ENCODE measurements around the gene KRT78.
"Not testable (repeated sequence)": the region's sequence is repeated elsewhere in the genome, so short reads cannot be mapped to it uniquely, and the experiment has no call there.

KRT78 gene

DNA sequence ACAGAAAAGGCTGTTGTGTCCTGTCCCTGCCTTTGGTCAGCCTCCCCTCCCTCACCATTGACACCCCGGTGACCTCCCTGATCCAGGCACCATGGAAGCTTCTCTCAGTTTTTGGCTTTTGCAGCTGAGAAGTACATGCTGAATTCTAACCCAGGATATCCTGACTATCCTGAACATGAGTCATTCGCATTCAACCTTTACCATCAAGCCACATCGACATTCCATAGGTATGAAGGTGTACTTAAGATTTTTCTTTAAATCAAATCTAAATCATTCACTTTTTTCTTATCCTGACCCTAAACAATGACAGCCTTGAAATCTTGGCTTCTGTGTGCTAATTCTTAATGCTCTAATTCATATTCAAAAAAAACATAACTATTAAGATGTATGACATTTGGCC is 8.7 kb upstream of the KRT78 start:
- TF ChIP-seq, protein P1, sequence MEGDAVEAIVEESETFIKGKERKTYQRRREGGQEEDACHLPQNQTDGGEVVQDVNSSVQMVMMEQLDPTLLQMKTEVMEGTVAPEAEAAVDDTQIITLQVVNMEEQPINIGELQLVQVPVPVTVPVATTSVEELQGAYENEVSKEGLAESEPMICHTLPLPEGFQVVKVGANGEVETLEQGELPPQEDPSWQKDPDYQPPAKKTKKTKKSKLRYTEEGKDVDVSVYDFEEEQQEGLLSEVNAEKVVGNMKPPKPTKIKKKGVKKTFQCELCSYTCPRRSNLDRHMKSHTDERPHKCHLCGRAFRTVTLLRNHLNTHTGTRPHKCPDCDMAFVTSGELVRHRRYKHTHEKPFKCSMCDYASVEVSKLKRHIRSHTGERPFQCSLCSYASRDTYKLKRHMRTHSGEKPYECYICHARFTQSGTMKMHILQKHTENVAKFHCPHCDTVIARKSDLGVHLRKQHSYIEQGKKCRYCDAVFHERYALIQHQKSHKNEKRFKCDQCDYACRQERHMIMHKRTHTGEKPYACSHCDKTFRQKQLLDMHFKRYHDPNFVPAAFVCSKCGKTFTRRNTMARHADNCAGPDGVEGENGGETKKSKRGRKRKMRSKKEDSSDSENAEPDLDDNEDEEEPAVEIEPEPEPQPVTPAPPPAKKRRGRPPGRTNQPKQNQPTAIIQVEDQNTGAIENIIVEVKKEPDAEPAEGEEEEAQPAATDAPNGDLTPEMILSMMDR (IDR thresholded peaks at IDR 0.05; ENCODE audit: extremely low read depth, missing control alignments): no peak

DNA sequence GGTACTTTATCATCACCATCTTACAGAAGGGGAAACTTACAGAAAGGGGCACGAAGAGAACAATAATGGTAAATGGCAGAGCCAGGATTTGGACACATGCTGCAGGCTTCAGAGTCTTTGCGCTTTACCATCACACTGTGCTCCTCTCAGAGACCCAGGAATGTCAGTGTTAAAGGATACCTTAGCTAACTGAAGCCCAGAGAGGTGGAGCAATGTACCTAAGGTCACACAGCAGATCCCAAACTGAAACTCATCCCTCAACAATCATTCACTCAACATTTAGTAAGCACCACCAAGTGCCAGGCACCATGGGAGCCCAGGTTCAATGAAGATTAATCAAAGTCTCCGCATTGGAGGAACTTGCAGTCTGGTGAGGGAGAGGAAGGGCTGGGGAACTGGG is 8.0 kb upstream of the KRT78 start:
- DNase-seq (ENCODE audit: low spot score): no peak
- TF ChIP-seq, protein P1 (IDR thresholded peaks at IDR 0.05; ENCODE audit: extremely low read depth, missing control alignments): no peak

More for the DNA sequence above, 8.7 kb upstream of the KRT78 start:
- no peak for DNase-seq (ENCODE audit: low spot score)

DNA sequence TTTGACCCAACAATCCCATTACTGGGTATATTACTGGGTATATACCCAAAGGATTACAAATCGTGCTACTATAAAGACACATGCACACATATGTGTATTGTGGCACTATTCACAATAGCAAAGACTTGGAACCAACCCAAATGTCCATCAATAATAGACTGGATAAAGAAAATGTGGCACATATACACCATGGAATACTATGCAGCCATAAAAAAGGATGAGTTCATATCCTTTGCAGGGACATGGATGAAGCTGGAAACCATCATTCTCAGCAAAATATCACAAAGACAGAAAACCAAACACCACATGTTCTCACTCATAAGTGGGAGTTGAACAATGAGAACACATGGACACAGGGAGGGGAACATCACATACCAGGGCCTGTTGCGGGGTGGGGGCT is 7.3 kb upstream of the KRT78 start:
- not testable (repeated sequence) for DNase-seq (ENCODE audit: low spot score)

DNA sequence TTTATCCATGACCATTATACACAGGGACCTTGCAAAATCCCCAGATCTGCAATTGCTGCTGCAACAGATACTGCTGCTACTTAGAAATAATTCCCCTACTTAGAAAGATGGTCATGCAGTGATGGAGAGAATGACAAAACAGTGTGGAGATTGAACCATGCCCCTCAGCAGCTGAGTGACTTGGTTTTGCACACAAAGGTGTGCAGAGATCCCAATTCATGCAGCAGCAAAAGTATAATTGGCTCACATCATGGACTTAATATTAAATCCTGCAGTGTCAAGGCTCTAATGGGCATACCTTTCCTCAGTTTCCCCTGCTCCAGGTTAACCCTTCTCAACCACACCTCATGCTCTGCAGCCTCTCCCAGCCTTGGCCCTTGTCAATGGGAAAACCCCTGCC is 3.0 kb upstream of the KRT78 start:
- TF ChIP-seq, protein P1 (IDR thresholded peaks at IDR 0.05; ENCODE audit: extremely low read depth, missing control alignments): no peak

DNA sequence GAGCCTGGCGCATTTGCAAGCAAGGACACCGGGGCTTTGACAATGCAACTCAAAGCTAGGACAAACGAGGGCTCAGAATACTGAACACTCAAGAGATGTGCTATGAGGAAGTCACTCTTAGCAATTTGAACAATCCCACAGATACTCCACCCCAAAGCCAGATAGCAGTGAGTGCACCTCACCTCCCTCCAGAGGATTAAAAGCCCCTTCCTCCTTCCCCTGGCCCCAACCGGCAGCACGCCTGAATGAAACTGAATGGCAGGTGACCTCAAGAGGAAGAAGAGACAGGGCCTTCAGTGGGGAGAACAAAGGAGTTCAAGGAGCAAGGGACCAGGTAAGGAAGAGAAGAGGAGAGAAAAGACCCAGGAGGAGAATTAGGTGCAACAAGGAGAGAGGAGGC is 1.9 kb upstream of the KRT78 start:
- TF ChIP-seq, protein P1 (IDR thresholded peaks at IDR 0.05; ENCODE audit: extremely low read depth, missing control alignments): no peak
- no peak for DNase-seq (ENCODE audit: low spot score)

More for the DNA sequence above, 3.0 kb upstream of the KRT78 start:
- no peak for DNase-seq (ENCODE audit: low spot score)

DNA sequence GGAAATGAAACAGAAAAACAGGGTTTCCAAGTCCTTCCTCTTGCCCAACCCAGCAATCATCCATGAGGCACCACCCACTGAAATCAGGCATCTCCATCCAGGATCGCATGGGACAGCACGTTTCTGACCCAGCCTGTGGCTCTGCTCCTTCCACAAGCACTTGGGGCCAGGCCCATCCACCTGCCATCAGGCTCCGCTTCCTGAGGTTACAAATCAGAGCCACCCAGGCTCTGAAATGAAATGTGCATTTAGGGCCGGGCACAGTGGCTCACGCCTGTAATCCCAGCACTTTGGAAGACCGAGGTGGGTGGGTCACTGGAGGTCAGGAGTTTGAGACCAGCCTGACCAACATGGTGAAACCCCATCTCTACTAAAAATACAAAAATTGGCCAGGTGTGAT is 717 bp upstream of the KRT78 start:
- no peak for DNase-seq (ENCODE audit: low spot score)
- TF ChIP-seq, protein P1 (IDR thresholded peaks at IDR 0.05; ENCODE audit: extremely low read depth, missing control alignments): no peak

DNA sequence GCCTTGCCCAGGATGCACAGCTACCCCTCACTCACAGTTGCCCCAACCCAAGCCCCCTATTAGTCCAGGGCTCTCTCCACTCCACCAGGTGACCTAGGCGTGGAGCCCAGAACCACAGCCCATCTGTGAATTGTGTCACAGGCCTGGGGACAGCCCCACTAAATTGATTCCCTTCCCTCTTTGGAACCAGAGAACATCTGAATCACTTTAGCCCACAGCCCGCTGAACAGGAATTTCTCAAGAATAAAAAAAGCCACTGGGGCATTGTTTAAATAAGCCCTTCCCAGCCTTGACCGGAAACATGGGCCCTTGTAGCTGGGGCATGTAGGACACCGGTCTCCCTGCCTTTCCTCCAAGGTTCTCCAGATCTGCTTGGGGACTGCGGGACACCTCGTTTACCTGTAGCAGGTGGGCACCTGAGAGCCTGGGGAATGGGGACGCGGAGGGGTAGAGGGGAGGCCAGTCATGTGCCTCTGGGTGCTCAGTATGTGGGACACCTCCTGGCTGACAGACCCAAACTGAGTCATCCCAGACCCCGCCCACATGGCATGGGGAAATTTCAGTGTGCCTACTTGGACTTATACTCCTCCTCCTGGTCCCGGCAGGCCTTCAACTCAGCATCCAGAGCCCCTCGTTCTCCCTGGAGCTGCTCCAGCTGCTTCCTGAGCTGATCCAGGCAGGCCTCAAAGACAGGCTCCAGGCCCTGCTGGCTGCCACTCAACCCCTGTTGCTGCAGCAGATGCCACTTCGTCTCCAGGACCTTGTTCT is 1.3 kb downstream of the KRT78 start:
- TF ChIP-seq, protein P1 (IDR thresholded peaks at IDR 0.05; ENCODE audit: extremely low read depth, missing control alignments): no peak
- no peak for DNase-seq (ENCODE audit: low spot score)

DNA sequence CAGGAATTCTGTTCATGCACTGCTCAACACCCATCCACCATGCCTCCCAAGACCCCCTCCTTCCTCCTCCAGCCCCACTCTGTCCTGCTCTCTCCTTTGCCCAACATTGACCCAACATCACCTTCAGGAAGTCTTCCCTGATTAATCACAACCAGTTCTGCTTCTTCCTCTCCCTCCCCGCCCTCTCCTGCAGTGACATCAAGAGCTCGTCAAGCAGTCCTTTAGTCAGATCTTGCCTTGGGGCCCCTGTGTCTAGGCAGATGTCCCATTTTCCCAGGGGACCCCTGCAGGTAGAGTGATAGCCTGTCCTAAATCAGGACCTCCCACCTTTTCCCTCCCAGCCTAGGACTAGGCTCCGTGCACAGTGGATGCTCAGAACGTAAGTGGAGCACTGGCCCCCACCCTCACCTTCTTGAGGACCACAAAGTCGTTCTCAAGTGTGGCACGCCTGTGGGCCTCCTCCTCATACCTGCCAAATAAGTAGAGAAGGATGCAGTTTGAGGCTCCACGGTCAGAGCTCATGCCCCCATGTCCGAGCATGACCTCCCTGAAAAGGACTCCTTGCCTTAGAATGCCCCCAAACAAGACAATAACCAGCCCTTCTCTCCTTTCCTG is 2.3 kb downstream of the KRT78 start:
- no peak for DNase-seq (ENCODE audit: low spot score)
- TF ChIP-seq, protein P1 (IDR thresholded peaks at IDR 0.05; ENCODE audit: extremely low read depth, missing control alignments): no peak
